HepG2 (cell line): ENCODE results near the gene NOB1. TPM values are rescaled to one million over a fixed set of nuclear protein-coding genes. Genes with fewer than 3 reads are reported as not detected.
A peak's percentile ranks its signal among the peaks of the same experiment; 100 is the strongest.

Experiments
- BCLAF1 ChIP-seq: fragments of 450-650 bp; IDR thresholded peaks from 2 replicates; pipeline ENCODE4 v1.6.1; 2017; ENCODE audit warnings: mild to moderate bottlenecking
- CHD4 ChIP-seq: fragments of 200-600 bp; sonication (generic); IDR thresholded peaks from 2 replicates; pipeline ENCODE4 v1.7.0; 2017; ENCODE audit warnings: mild to moderate bottlenecking, low read length, borderline replicate concordance
- NKX3-1 ChIP-seq: sonication (generic); formaldehyde crosslinking; IDR thresholded peaks from 2 replicates; pipeline ENCODE4 v1.5.0; 2020; ENCODE audit warnings: missing genetic modification reagents
- RFX5 ChIP-seq: IDR thresholded peaks from 2 replicates; pipeline ENCODE4 v1.6.1; 2011; ENCODE audit warnings: low read depth, low read length, improper control_type of control experiment
- RFXANK ChIP-seq: IDR thresholded peaks from 2 replicates; pipeline ENCODE4 v1.6.1; 2016
- RFXAP ChIP-seq: sonication (generic); formaldehyde crosslinking; IDR thresholded peaks from 2 replicates; pipeline ENCODE4 v1.4.0; 2020; ENCODE audit warnings: missing genetic modification reagents, borderline replicate concordance
- SMARCE1 ChIP-seq: fragments of 450-650 bp; IDR thresholded peaks from 2 replicates; pipeline ENCODE4 v1.6.1; 2017; ENCODE audit warnings: borderline replicate concordance
- TEF ChIP-seq: sonication (generic); formaldehyde crosslinking; IDR thresholded peaks from 2 replicates; pipeline ENCODE4 v1.5.0; 2020; ENCODE audit warnings: missing genetic modification reagents
- TIGD3 ChIP-seq: sonication (generic); formaldehyde crosslinking; IDR thresholded peaks from 2 replicates; pipeline ENCODE4 v1.5.1; 2020; ENCODE audit warnings: mild to moderate bottlenecking, missing genetic modification reagents, borderline replicate concordance
- ZNF607 ChIP-seq: sonication (generic); formaldehyde crosslinking; IDR thresholded peaks from 2 replicates; pipeline ENCODE4 v1.5.1; 2020; ENCODE audit warnings: missing genetic modification reagents, mild to moderate bottlenecking, borderline replicate concordance
- ZNF609 ChIP-seq: sonication (generic); formaldehyde crosslinking; IDR thresholded peaks from 2 replicates; pipeline ENCODE4 v1.4.0; 2020; ENCODE audit warnings: mild to moderate bottlenecking, missing genetic modification reagents, borderline replicate concordance
- ZNF746 ChIP-seq: sonication (generic); formaldehyde crosslinking; IDR thresholded peaks from 2 replicates; pipeline ENCODE4 v1.8.0; 2022; ENCODE audit warnings: mild to moderate bottlenecking, missing genetic modification reagents
- ZNF790 ChIP-seq: sonication (generic); formaldehyde crosslinking; IDR thresholded peaks from 2 replicates; pipeline ENCODE4 v1.8.0; 2022; ENCODE audit warnings: missing genetic modification reagents, mild to moderate bottlenecking, borderline replicate concordance
- polyA plus RNA-seq, 8 experiments: library from polyadenylated mRNA; depleted of rRNA in 3 of 8; stranded (reverse) in 7 of 8; unstranded in 1 of 8; fragments of >200 nt; fragmentation: Illumina TruSeq in 4 of 8; extraction: Trizol in 4 of 8; gene quantifications; 2 replicates each; pipeline versions ENCODE4 v1.2.1 to v1.2.3, GENCODE V29; 2011 to 2016; ENCODE audit warnings: low read depth in 4 of 8, missing spikeins in 1 of 8, mixed read lengths in 1 of 8; ENCODE audit not compliant: insufficient read depth in 1 of 8
- total RNA-seq, 5 experiments: library from RNA; depleted of rRNA; stranded (reverse); fragments of >200 nt; fragmentation: Illumina TruSeq; extraction: Trizol; gene quantifications; 2 replicates each; pipeline ENCODE4 v1.2.3, GENCODE V29; 2016; ENCODE audit warnings: low read depth in 1 of 5

Gene NOB1
- total and polyA plus RNA-seq, 2 of the 13 experiments (the other 11 are each of a cell fraction or from before 2014, with no cell fraction given): 47.1 to 162 TPM

GRCh38 chr16:69726313-69727060 lies 28.2 kb downstream of the NOB1 start, which contains the start of gene NQO1 (continued):
- TF ChIP-seq TEF (CRISPR knock-in tag) (no peak), ZNF746 (CRISPR knock-in tag) (peak; percentile 60), ZNF607 (no peak; the same call in 1 of the 2 replicates), RFXANK (CRISPR knock-in tag) (no peak), TIGD3 (CRISPR knock-in tag) (peak; percentile 25; the same call in 1 of the 2 replicates), CHD4 (0 out of 2 replicates have a peak, but pooled peaks have one; percentile 48), BCLAF1 (no peak), SMARCE1 (no peak), ZNF609 (no peak), RFXAP (peak; percentile 84; the same call in 1 of the 2 replicates), NKX3-1 (no peak), ZNF790 (CRISPR knock-in tag) (no peak), RFX5 (peak; percentile 60; the same call in 1 of the 2 replicates)
